ENCODE data around the gene PPP2R2B. TPM values are rescaled to one million over a fixed set of nuclear protein-coding genes. Genes with fewer than 3 reads are reported as not detected.
A peak's percentile ranks its signal among the peaks of the same experiment; 100 is the strongest.

The PPP2R2B gene
- under 0.01 TPM in 1 of 2 replicates, not detected in the other for total RNA-seq

GRCh38 chr5:146878476-146879172, at the start of gene PPP2R2B:
Gene PPP2R2B (minus strand): TSS chr5:146878757.
- H3K79me2 ChIP-seq (ENCODE audit: insufficient read depth, low read length): no peaks in the 10 kb centered on the region
- H3K4me1 ChIP-seq (ENCODE audit: insufficient read depth, low read length): no peaks in the 10 kb centered on the region
- no peaks in the 10 kb centered on the region for H4K20me1 ChIP-seq (ENCODE audit: insufficient read depth, low read length)
- peak within 1 kb of the TSS; percentile 64 for H3K4me2 ChIP-seq (ENCODE audit: insufficient read depth, low read length)
- H3K4me3 ChIP-seq (ENCODE audit: insufficient read depth, low read length): peak within 1 kb of the TSS; percentile 56
- TF ChIP-seq, protein P1, sequence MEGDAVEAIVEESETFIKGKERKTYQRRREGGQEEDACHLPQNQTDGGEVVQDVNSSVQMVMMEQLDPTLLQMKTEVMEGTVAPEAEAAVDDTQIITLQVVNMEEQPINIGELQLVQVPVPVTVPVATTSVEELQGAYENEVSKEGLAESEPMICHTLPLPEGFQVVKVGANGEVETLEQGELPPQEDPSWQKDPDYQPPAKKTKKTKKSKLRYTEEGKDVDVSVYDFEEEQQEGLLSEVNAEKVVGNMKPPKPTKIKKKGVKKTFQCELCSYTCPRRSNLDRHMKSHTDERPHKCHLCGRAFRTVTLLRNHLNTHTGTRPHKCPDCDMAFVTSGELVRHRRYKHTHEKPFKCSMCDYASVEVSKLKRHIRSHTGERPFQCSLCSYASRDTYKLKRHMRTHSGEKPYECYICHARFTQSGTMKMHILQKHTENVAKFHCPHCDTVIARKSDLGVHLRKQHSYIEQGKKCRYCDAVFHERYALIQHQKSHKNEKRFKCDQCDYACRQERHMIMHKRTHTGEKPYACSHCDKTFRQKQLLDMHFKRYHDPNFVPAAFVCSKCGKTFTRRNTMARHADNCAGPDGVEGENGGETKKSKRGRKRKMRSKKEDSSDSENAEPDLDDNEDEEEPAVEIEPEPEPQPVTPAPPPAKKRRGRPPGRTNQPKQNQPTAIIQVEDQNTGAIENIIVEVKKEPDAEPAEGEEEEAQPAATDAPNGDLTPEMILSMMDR (IDR thresholded peaks at IDR 0.05; ENCODE audit: extremely low read depth, low read depth, low read length): no peak
- peaks cover 10% of the 10 kb centered on the region for H3K27me3 ChIP-seq (ENCODE audit: insufficient read depth, low read length)
- peak within 1 kb of the TSS; percentile 47 for H2AFZ ChIP-seq (ENCODE audit: low read length)
- H3K9me3 ChIP-seq (ENCODE audit: low read depth, low read length): no peaks in the 10 kb centered on the region
- DNase-seq (ENCODE audit: insufficient read length, low spot score, missing footprints): peak; percentile 69
- H3K27ac ChIP-seq (ENCODE audit: low read depth, low read length): no peak within 1 kb of the TSS
- H3K36me3 ChIP-seq (ENCODE audit: insufficient read depth, low read length): no peaks in the 10 kb centered on the region

DNA sequence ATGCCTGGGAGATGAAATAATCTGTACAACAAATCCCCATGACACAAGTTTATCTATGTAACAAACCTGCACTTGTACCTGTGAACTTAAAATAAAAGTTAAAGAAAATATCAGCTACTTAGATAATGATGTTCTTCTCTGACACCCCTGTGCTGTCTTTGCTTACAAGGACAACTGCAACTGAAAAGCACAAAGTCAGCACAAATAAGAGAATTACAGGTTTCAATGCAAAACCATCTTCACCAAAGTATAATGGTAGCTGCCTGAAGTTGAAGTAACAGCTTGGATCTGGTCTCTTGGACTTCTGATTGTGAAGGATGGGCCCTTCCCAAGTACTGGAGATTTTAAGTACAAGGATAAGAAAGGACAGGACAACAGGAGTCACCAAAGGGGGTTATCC, 45.6 kb upstream of the PPP2R2B start:
- no peak overlapping the region for H2AFZ ChIP-seq (ENCODE audit: low read length)
- no peaks in the 10 kb centered on the region for H4K20me1 ChIP-seq (ENCODE audit: insufficient read depth, low read length)
- H3K27me3 ChIP-seq (ENCODE audit: insufficient read depth, low read length): no peaks in the 10 kb centered on the region
- H3K79me2 ChIP-seq (ENCODE audit: insufficient read depth, low read length): no peaks in the 10 kb centered on the region
- H3K4me2 ChIP-seq (ENCODE audit: insufficient read depth, low read length): no peak overlapping the region
- H3K9me3 ChIP-seq (ENCODE audit: low read depth, low read length): no peaks in the 10 kb centered on the region
- TF ChIP-seq, protein P1 (IDR thresholded peaks at IDR 0.05; ENCODE audit: extremely low read depth, low read depth, low read length): no peak
- no peaks in the 10 kb centered on the region for H3K36me3 ChIP-seq (ENCODE audit: insufficient read depth, low read length)
- no peak overlapping the region for H3K27ac ChIP-seq (ENCODE audit: low read depth, low read length)
- no peaks in the 10 kb centered on the region for H3K4me1 ChIP-seq (ENCODE audit: insufficient read depth, low read length)
- no peak for DNase-seq (ENCODE audit: insufficient read length, low spot score, missing footprints)
- no peak overlapping the region for H3K4me3 ChIP-seq (ENCODE audit: insufficient read depth, low read length)

DNA sequence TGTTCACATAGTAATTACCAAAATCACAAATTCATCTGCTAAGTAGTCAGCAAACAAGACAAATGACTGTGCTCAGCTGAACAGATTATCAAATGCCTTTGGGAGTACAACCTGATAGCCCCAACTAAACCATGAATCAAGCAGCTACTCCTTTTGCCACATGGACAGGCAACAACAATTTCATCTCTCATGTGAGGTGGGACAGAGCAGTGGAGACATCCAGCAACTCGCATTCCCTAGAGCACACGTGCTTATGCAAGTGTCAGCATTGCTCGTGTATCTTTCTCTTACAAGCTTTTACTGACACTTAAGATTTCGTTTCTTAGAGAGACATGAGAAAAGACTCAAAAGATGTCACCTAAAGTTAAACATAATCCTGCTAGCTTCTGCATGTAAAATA, 42.7 kb upstream of the PPP2R2B start:
- no peaks in the 10 kb centered on the region for H3K79me2 ChIP-seq (ENCODE audit: insufficient read depth, low read length)
- no peak for DNase-seq (ENCODE audit: insufficient read length, low spot score, missing footprints)
- H3K4me2 ChIP-seq (ENCODE audit: insufficient read depth, low read length): no peak overlapping the region
- H3K4me1 ChIP-seq (ENCODE audit: insufficient read depth, low read length): no peaks in the 10 kb centered on the region
- H3K27me3 ChIP-seq (ENCODE audit: insufficient read depth, low read length): no peaks in the 10 kb centered on the region
- no peak overlapping the region for H2AFZ ChIP-seq (ENCODE audit: low read length)
- H3K36me3 ChIP-seq (ENCODE audit: insufficient read depth, low read length): no peaks in the 10 kb centered on the region
- no peaks in the 10 kb centered on the region for H3K9me3 ChIP-seq (ENCODE audit: low read depth, low read length)
- no peak overlapping the region for H3K27ac ChIP-seq (ENCODE audit: low read depth, low read length)
- TF ChIP-seq, protein P1 (IDR thresholded peaks at IDR 0.05; ENCODE audit: extremely low read depth, low read depth, low read length): no peak
- no peaks in the 10 kb centered on the region for H4K20me1 ChIP-seq (ENCODE audit: insufficient read depth, low read length)
- H3K4me3 ChIP-seq (ENCODE audit: insufficient read depth, low read length): no peak overlapping the region

GRCh38 chr5:146920351-146920881, 41.9 kb upstream of the PPP2R2B start:
- Histone ChIP-seq H2AFZ (ENCODE audit: low read length) (no peak overlapping the region), H3K4me2 (ENCODE audit: insufficient read depth, low read length) (no peak overlapping the region), H3K27ac (ENCODE audit: low read depth, low read length) (no peak overlapping the region), H3K79me2 (ENCODE audit: insufficient read depth, low read length) (no peaks in the 10 kb centered on the region), H3K27me3 (ENCODE audit: insufficient read depth, low read length) (no peaks in the 10 kb centered on the region), H3K9me3 (ENCODE audit: low read depth, low read length) (no peaks in the 10 kb centered on the region), H3K36me3 (ENCODE audit: insufficient read depth, low read length) (no peaks in the 10 kb centered on the region), H3K4me1 (ENCODE audit: insufficient read depth, low read length) (no peaks in the 10 kb centered on the region), H4K20me1 (ENCODE audit: insufficient read depth, low read length) (no peaks in the 10 kb centered on the region), H3K4me3 (ENCODE audit: insufficient read depth, low read length) (no peak overlapping the region)
- DNase-seq (ENCODE audit: insufficient read length, low spot score, missing footprints): no peak
- TF ChIP-seq, protein P1 (IDR thresholded peaks at IDR 0.05; ENCODE audit: extremely low read depth, low read depth, low read length): no peak

Data from osteoblast (primary cell).